Memory B cell (primary cell): ENCODE results near the gene OBSCN.
"Not testable (repeated sequence)": the region's sequence is repeated elsewhere in the genome, so short reads cannot be mapped to it uniquely, and the experiment has no call there.

Experiments used
- ATAC-seq: fragments of 150-1000 bp; cut with Tn5 transposase; 2 replicates; pipeline ENCODE4 v1.10.0; 2021; ENCODE audit warnings: low read depth, mild to moderate bottlenecking, moderate library complexity
- DNase-seq, 2 donors: peaks; one replicate each; pipeline ENCODE4 v3.0.0; 2022; ENCODE audit warnings: low spot score in 2 of 2
- H3K27ac Mint-ChIP-seq: one replicate; pipeline ENCODE4 v1.8.0; 2022; ENCODE audit warnings: mild to moderate bottlenecking, moderate library complexity, mixed read lengths
- H3K27me3 Mint-ChIP-seq: one replicate; pipeline ENCODE4 v1.8.0; 2022; ENCODE audit warnings: mixed read lengths
- H3K36me3 Mint-ChIP-seq: one replicate; pipeline ENCODE4 v1.8.0; 2022; ENCODE audit warnings: mild to moderate bottlenecking, mixed read lengths
- H3K4me1 Mint-ChIP-seq: one replicate; pipeline ENCODE4 v1.8.0; 2022; ENCODE audit warnings: mixed read lengths
- H3K4me3 Mint-ChIP-seq: one replicate; pipeline ENCODE4 v1.8.0; 2022; ENCODE audit warnings: mild to moderate bottlenecking, moderate library complexity, mixed read lengths
- H3K9me3 Mint-ChIP-seq: one replicate; pipeline ENCODE4 v1.8.0; 2022; ENCODE audit warnings: mixed read lengths

OBSCN gene

GRCh38 chr1:228165372-228166169 is 42.3 kb upstream of the OBSCN start, which contains the start of gene IBA57:
Gene IBA57, plus strand, starts transcription at chr1:228165804. Its CDS starts 13 bp downstream, at chr1:228165817.
- peak within 1 kb of the TSS; percentile 95 for H3K27ac Mint-ChIP-seq
- peak; percentile 100 for DNase-seq
- H3K4me3 Mint-ChIP-seq = peak within 1 kb of the TSS; percentile 91
- ATAC-seq = peak; percentile 76
- H3K4me1 Mint-ChIP-seq = peaks cover 28% of the 10 kb centered on the region
- H3K36me3 Mint-ChIP-seq = peaks cover 9% of the 10 kb centered on the region
- no peaks in the 10 kb centered on the region for H3K9me3 Mint-ChIP-seq
- no peaks in the 10 kb centered on the region for H3K27me3 Mint-ChIP-seq

- Mint-ChIP-seq H3K27me3 (no peaks in the 10 kb centered on the region), H3K36me3 (peaks cover 9% of the 10 kb centered on the region), H3K9me3 (no peaks in the 10 kb centered on the region), H3K4me1 (peaks cover 29% of the 10 kb centered on the region), H3K27ac (peak overlapping the region; percentile 95), H3K4me3 (peak overlapping the region; percentile 83)
- peak in 1 of 2 donors; percentile 78 for DNase-seq
- peak; percentile 21 for ATAC-seq
Measured at GRCh38 chr1:228166170-228166936, 41.5 kb upstream of the OBSCN start.

- DNase-seq (no peak), ATAC-seq (no peak)
- Mint-ChIP-seq H3K27ac (peak overlapping the region; percentile 53), H3K27me3 (no peaks in the 10 kb centered on the region), H3K9me3 (no peaks in the 10 kb centered on the region), H3K4me3 (no peak overlapping the region), H3K36me3 (peaks cover 13% of the 10 kb centered on the region), H3K4me1 (peaks cover 39% of the 10 kb centered on the region)
Measured at GRCh38 chr1:228168563-228169270, 39.1 kb upstream of the OBSCN start.

GRCh38 chr1:228169345-228169744 is 38.5 kb upstream of the OBSCN start:
- Mint-ChIP-seq H3K27ac (peak overlapping the region; percentile 53), H3K9me3 (no peaks in the 10 kb centered on the region), H3K4me3 (no peak overlapping the region), H3K4me1 (peaks cover 35% of the 10 kb centered on the region), H3K27me3 (no peaks in the 10 kb centered on the region), H3K36me3 (peaks cover 13% of the 10 kb centered on the region)
- DNase-seq (no peak), ATAC-seq (no peak)

GRCh38 chr1:228170666-228171065 is 37.2 kb upstream of the OBSCN start:
- H3K4me1 Mint-ChIP-seq = peaks cover 29% of the 10 kb centered on the region
- H3K36me3 Mint-ChIP-seq = peaks cover 13% of the 10 kb centered on the region
- no peak overlapping the region for H3K4me3 Mint-ChIP-seq
- DNase-seq = no peak
- ATAC-seq = no peak
- H3K27me3 Mint-ChIP-seq = no peaks in the 10 kb centered on the region
- H3K27ac Mint-ChIP-seq = no peak overlapping the region
- H3K9me3 Mint-ChIP-seq = no peaks in the 10 kb centered on the region

- H3K27ac Mint-ChIP-seq = no peak overlapping the region
- DNase-seq = no peak
- H3K4me1 Mint-ChIP-seq = peaks cover 29% of the 10 kb centered on the region
- H3K4me3 Mint-ChIP-seq = no peak overlapping the region
- no peaks in the 10 kb centered on the region for H3K27me3 Mint-ChIP-seq
- peaks cover 13% of the 10 kb centered on the region for H3K36me3 Mint-ChIP-seq
- no peak for ATAC-seq
- no peaks in the 10 kb centered on the region for H3K9me3 Mint-ChIP-seq
Measured at GRCh38 chr1:228171221-228171891, 36.5 kb upstream of the OBSCN start.

- no peak overlapping the region for H3K4me3 Mint-ChIP-seq
- H3K27ac Mint-ChIP-seq = peak overlapping the region; percentile 43
- DNase-seq (no peak), ATAC-seq (no peak)
- H3K4me1 Mint-ChIP-seq = peaks cover 21% of the 10 kb centered on the region
- H3K9me3 Mint-ChIP-seq = no peaks in the 10 kb centered on the region
- H3K27me3 Mint-ChIP-seq = no peaks in the 10 kb centered on the region
- H3K36me3 Mint-ChIP-seq = peaks cover 13% of the 10 kb centered on the region
Measured at GRCh38 chr1:228172591-228173527, 35.0 kb upstream of the OBSCN start.

- Mint-ChIP-seq H3K4me1 (peaks cover 17% of the 10 kb centered on the region), H3K36me3 (peaks cover 16% of the 10 kb centered on the region)
- not testable (repeated sequence) for DNase-seq, H3K27me3 Mint-ChIP-seq, H3K9me3 Mint-ChIP-seq, H3K4me3 Mint-ChIP-seq, H3K27ac Mint-ChIP-seq
- peak; percentile 58 for ATAC-seq
Measured at GRCh38 chr1:228173528-228174481, 34.0 kb upstream of the OBSCN start.

- peak; percentile 70 for ATAC-seq
- H3K9me3 Mint-ChIP-seq = no peaks in the 10 kb centered on the region
- H3K27me3 Mint-ChIP-seq = no peaks in the 10 kb centered on the region
- H3K4me1 Mint-ChIP-seq = peaks cover 13% of the 10 kb centered on the region
- H3K27ac Mint-ChIP-seq = no peak overlapping the region
- H3K36me3 Mint-ChIP-seq = peaks cover 10% of the 10 kb centered on the region
- DNase-seq = no peak
- H3K4me3 Mint-ChIP-seq = no peak overlapping the region
Measured at GRCh38 chr1:228174482-228175315, 33.1 kb upstream of the OBSCN start.

- Mint-ChIP-seq H3K9me3 (no peaks in the 10 kb centered on the region), H3K36me3 (peaks cover 10% of the 10 kb centered on the region), H3K27me3 (no peaks in the 10 kb centered on the region), H3K27ac (no peak overlapping the region), H3K4me3 (no peak overlapping the region), H3K4me1 (peaks cover 11% of the 10 kb centered on the region)
- DNase-seq (no peak), ATAC-seq (no peak)
Measured at GRCh38 chr1:228175316-228176023, 32.4 kb upstream of the OBSCN start.

- no peak for ATAC-seq
- Mint-ChIP-seq H3K4me3 (no peak overlapping the region), H3K9me3 (no peaks in the 10 kb centered on the region), H3K27ac (no peak overlapping the region), H3K36me3 (peaks cover 10% of the 10 kb centered on the region), H3K27me3 (no peaks in the 10 kb centered on the region), H3K4me1 (peaks cover 10% of the 10 kb centered on the region)
- DNase-seq = no peak
Measured at GRCh38 chr1:228176024-228176395, 31.8 kb upstream of the OBSCN start.
